ENCODE data around the gene LAMA5.

The LAMA5 gene

DNA sequence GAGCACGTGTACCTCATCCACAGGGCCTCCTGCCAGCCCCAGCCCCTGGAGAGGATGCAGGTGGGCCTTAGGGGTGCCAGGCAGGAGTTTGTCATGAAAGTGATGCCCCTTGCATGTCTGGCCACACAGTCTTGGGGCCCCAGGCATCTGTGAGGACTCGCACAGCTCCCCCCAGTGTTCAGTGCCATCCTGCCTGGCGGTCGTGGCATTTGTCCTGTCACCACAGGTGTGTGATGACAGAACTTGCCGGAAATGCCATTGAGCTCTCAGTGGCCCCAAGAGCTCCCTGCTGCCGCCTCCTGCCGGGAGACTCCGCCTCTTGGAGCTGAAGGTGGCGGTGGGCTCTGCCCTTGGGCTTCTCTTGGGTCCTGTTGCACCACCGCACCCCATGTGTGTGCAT lies 94.9 kb downstream of the LAMA5 start:
- H3K9ac ChIP-seq (ENCODE audit: low read length) = no peak overlapping the region
- H2AFZ ChIP-seq (ENCODE audit: low read depth, low read length) = no peak overlapping the region

GRCh38 chr20:62269871-62270270 lies 97.2 kb downstream of the LAMA5 start:
- TF ChIP-seq CTCF (IDR thresholded peaks at IDR 0.05; ENCODE audit: low read depth, low read length) (no peak), EZH2phosphoT487 (IDR thresholded peaks at IDR 0.05; ENCODE audit: low read depth) (no peak)

More for the DNA sequence above, 94.9 kb downstream of the LAMA5 start:
- H3K4me1 ChIP-seq (ENCODE audit: low read length) = no peaks in the 10 kb centered on the region
- no peak for TF ChIP-seq CTCF (IDR thresholded peaks at IDR 0.05; ENCODE audit: low read depth, low read length)
- no peak for TF ChIP-seq EZH2phosphoT487 (IDR thresholded peaks at IDR 0.05; ENCODE audit: low read depth)
- H3K36me3 ChIP-seq (replicated peaks; ENCODE audit: low read depth, low read length) = peaks cover 3% of the 10 kb centered on the region
- no peaks in the 10 kb centered on the region for H3K27me3 ChIP-seq (ENCODE audit: low read depth, low read length)
- no peaks in the 10 kb centered on the region for H3K9me3 ChIP-seq (ENCODE audit: insufficient read depth, low read length)
- H3K4me3 ChIP-seq (ENCODE audit: low read length) = no peak overlapping the region
- H3K79me2 ChIP-seq (ENCODE audit: low read length) = no peaks in the 10 kb centered on the region
- no peak overlapping the region for H3K27ac ChIP-seq (ENCODE audit: low read length)
- H4K20me1 ChIP-seq (ENCODE audit: insufficient read depth, low read length) = no peaks in the 10 kb centered on the region
- H3K4me2 ChIP-seq (ENCODE audit: low read length) = no peak overlapping the region

DNA sequence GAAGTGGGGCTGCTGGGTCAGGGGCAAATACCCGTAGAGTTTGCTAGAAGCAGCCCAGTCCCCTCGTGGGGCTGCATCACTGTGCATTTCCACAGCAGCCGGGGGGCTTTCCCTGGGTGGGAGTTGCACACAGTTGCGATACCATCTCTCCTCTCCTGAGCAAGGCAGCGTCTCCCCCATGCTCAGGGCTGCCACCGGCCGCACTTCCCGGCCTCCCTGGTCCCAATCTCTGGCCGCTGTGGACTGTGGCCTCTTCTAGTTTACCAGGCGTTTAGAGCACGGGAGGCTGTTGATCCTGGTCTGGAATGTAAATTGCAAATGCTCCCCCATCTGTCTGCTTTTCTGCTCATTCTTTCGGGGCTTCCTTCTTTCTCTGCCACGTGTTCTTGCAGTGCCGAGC lies 97.7 kb downstream of the LAMA5 start:
- Histone ChIP-seq H4K20me1 (ENCODE audit: insufficient read depth, low read length) (no peaks in the 10 kb centered on the region), H3K27ac (ENCODE audit: low read length) (no peak overlapping the region), H3K4me1 (ENCODE audit: low read length) (no peaks in the 10 kb centered on the region), H3K4me2 (ENCODE audit: low read length) (no peak overlapping the region), H3K27me3 (ENCODE audit: low read depth, low read length) (no peaks in the 10 kb centered on the region), H3K9me3 (ENCODE audit: insufficient read depth, low read length) (no peaks in the 10 kb centered on the region), H3K4me3 (ENCODE audit: low read length) (no peak overlapping the region), H2AFZ (ENCODE audit: low read depth, low read length) (no peak overlapping the region), H3K36me3 (replicated peaks; ENCODE audit: low read depth, low read length) (peaks cover 18% of the 10 kb centered on the region), H3K79me2 (ENCODE audit: low read length) (no peaks in the 10 kb centered on the region), H3K9ac (ENCODE audit: low read length) (no peak overlapping the region)
- TF ChIP-seq EZH2phosphoT487 (IDR thresholded peaks at IDR 0.05; ENCODE audit: low read depth) (no peak), CTCF (IDR thresholded peaks at IDR 0.05; ENCODE audit: low read depth, low read length) (no peak)

More at GRCh38 chr20:62269871-62270270, 97.2 kb downstream of the LAMA5 start:
- Histone ChIP-seq H3K27me3 (ENCODE audit: low read depth, low read length) (no peaks in the 10 kb centered on the region), H2AFZ (ENCODE audit: low read depth, low read length) (no peak overlapping the region), H3K9me3 (ENCODE audit: insufficient read depth, low read length) (no peaks in the 10 kb centered on the region), H3K79me2 (ENCODE audit: low read length) (no peaks in the 10 kb centered on the region), H3K27ac (ENCODE audit: low read length) (no peak overlapping the region), H4K20me1 (ENCODE audit: insufficient read depth, low read length) (no peaks in the 10 kb centered on the region), H3K4me3 (ENCODE audit: low read length) (no peak overlapping the region), H3K9ac (ENCODE audit: low read length) (no peak overlapping the region), H3K36me3 (replicated peaks; ENCODE audit: low read depth, low read length) (peaks cover 14% of the 10 kb centered on the region), H3K4me1 (ENCODE audit: low read length) (no peaks in the 10 kb centered on the region), H3K4me2 (ENCODE audit: low read length) (no peak overlapping the region)

GRCh38 chr20:62268228-62268900 lies 98.7 kb downstream of the LAMA5 start:
- no peaks in the 10 kb centered on the region for H3K9me3 ChIP-seq (ENCODE audit: insufficient read depth, low read length)
- H3K9ac ChIP-seq (ENCODE audit: low read length) = no peak overlapping the region
- no peak overlapping the region for H3K27ac ChIP-seq (ENCODE audit: low read length)
- H3K36me3 ChIP-seq (replicated peaks; ENCODE audit: low read depth, low read length) = peaks cover 20% of the 10 kb centered on the region
- H3K27me3 ChIP-seq (ENCODE audit: low read depth, low read length) = no peaks in the 10 kb centered on the region
- no peak overlapping the region for H2AFZ ChIP-seq (ENCODE audit: low read depth, low read length)
- no peaks in the 10 kb centered on the region for H4K20me1 ChIP-seq (ENCODE audit: insufficient read depth, low read length)
- no peaks in the 10 kb centered on the region for H3K79me2 ChIP-seq (ENCODE audit: low read length)
- no peak overlapping the region for H3K4me2 ChIP-seq (ENCODE audit: low read length)
- no peaks in the 10 kb centered on the region for H3K4me1 ChIP-seq (ENCODE audit: low read length)
- H3K4me3 ChIP-seq (ENCODE audit: low read length) = no peak overlapping the region
- no peak for TF ChIP-seq EZH2phosphoT487 (IDR thresholded peaks at IDR 0.05; ENCODE audit: low read depth)
- TF ChIP-seq CTCF (IDR thresholded peaks at IDR 0.05; ENCODE audit: low read depth, low read length) = no peak

Measured in OCI-LY3 (cell line).